Fibroblast of mammary gland (primary cell): ENCODE data around the gene HOXB7.

ENCODE experiments used
- DNase-seq: peaks from one replicate; pipeline ENCODE4 v3.0.0-alpha.2; 2010; ENCODE audit warnings: low read depth
- H3K4me3 ChIP-seq: 2 replicates; pipeline ENCODE4 v1.5.1; 2011; ENCODE audit warnings: low read depth, mild to moderate bottlenecking, low read length, moderate library complexity; ENCODE audit not compliant: control insufficient read depth
- TF ChIP-seq, protein P1 (sequence below): conservative IDR thresholded peaks from 2 replicates; pipeline ENCODE4 v1.5.1; 2011; ENCODE audit warnings: low read depth, low read length, inconsistent platforms; ENCODE audit not compliant: control insufficient read depth, insufficient read depth

The HOXB7 gene

DNA sequence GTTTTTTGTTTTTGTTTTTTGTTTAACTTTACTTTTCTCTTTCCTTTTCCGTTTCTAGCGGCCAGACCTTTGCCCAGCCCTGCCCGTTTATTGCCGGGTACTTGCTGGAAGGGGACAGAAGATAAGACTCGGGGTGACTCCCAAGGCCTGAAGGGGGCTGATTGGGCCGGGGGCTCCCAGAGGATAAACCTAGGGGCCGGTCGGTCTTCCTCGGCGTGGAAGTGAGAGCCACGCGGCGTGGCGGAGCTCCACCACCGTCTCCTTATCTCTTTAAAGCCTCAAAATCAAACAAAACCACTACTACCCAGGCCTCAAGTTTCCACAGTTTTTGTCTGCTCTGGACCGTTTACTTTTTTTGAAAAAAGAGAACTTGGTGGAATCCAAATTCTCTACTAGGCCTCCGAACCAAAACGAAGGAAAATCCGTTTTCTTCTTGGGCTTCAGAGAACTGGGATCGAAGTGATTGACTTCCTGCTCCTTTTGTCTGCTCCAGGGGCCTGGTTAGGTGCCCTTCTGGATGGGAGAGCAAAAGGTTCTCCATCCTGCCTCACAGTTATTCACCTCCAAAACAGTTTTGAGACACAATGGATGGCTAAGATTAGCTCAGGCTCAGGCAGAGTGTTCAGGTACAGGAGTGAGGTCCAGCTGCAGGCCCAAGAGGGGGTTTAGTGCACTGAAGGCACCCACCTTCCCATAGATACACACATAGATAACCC is 23.8 kb upstream of the HOXB7 start:
- TF ChIP-seq, protein P1, sequence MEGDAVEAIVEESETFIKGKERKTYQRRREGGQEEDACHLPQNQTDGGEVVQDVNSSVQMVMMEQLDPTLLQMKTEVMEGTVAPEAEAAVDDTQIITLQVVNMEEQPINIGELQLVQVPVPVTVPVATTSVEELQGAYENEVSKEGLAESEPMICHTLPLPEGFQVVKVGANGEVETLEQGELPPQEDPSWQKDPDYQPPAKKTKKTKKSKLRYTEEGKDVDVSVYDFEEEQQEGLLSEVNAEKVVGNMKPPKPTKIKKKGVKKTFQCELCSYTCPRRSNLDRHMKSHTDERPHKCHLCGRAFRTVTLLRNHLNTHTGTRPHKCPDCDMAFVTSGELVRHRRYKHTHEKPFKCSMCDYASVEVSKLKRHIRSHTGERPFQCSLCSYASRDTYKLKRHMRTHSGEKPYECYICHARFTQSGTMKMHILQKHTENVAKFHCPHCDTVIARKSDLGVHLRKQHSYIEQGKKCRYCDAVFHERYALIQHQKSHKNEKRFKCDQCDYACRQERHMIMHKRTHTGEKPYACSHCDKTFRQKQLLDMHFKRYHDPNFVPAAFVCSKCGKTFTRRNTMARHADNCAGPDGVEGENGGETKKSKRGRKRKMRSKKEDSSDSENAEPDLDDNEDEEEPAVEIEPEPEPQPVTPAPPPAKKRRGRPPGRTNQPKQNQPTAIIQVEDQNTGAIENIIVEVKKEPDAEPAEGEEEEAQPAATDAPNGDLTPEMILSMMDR: no peak
- DNase-seq: no peak
- H3K4me3 ChIP-seq: no peak overlapping the region

DNA sequence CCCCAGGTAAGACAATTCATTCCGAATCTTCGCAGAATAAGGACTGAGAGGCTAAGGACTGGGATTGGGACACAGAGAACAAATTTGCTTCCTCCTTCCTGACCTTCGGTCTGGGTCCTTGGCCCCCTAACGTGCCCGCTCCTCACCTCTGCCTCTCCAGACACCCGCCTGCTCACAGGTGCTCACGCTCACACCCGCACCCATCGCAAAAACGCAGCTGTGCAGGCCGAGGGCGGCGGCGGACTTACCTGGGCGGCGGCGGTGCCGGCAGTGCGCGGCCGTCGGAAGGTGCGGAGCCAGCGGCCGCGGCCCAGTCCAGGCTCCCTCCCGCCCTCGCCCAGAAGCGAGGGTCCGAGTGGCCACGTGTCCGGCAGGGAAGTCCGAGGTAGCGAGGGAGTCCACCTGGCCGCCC is 22.5 kb upstream of the HOXB7 start:
- no peak overlapping the region for H3K4me3 ChIP-seq
- no peak for DNase-seq
- TF ChIP-seq, protein P1: no peak

DNA sequence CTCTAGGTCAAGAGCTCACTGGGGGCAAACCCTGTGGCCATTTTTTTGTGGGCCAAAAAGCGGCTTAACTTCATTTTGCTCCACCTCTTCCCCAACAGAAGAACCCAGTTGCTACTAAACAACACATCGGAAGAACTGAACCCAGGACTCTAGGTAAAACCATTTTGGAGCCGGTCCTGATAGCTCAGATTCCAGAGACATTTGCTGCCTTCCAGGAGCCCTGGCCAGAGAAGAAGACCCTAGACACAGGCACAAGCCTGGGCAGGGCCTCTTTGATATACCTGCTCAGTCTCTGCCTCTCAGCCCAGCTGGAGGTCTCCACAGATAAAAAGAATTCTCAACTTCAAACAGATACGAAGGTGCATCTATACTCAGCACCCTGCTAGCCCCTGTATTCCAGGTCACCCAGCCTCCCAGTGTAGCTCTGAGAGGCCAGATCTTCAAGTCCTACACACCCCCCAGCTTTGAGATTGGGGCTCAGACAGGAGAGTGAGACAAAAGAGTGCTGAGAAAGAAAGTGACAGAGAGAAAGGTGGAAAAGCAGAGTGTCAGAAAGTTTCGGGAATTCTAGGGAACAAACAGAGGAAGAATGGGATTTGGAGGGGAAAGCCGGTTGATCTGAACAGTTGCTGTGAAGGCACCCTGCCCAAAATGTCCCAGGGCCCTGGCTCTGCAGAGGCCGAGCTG is 21.9 kb upstream of the HOXB7 start:
- no peak overlapping the region for H3K4me3 ChIP-seq
- TF ChIP-seq, protein P1: no peak
- DNase-seq: no peak

DNA sequence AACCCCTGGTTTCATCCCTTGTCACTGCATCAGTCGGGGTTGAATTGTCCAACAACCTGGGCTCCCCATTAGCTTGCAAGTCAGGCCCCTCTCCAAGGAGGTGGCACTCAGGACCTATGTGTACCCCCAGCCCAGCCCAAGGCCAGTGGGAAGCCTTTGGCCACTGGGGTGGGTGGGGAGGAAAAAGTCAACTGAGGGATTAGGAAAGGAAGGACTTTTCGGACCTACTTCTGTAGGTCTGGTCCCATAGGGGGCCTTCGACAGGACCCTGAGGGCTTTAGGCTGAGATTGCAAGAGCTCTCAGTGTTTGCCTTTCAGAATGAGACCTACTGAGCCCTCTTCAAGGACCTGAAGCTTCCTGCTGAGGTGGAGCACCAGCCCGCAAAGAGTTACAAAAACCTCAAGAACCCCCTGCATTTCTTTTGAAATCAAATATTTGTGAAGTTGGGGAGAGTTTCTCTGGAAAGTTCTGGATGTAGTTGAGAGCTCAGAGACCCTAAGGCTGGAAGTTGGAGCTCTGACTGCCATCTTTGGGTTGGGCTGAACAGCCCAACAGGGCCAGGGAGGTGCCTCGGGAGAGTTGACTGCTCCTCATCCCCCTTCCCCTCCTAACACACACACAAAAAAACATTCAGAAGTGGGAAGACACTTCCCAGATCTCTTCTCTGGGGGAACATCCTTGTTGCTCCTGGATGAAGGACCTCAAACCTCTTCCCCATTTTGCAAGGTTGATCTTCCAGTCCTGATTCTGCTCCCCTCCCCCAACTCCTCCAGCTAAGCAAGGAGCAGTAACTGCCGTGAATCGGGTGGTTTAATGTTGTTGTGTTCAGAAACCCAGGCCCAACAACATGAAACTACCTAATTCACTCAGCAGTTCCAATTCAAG is 21.1 kb upstream of the HOXB7 start:
- DNase-seq: no peak
- H3K4me3 ChIP-seq: no peak overlapping the region
- TF ChIP-seq, protein P1: no peak

DNA sequence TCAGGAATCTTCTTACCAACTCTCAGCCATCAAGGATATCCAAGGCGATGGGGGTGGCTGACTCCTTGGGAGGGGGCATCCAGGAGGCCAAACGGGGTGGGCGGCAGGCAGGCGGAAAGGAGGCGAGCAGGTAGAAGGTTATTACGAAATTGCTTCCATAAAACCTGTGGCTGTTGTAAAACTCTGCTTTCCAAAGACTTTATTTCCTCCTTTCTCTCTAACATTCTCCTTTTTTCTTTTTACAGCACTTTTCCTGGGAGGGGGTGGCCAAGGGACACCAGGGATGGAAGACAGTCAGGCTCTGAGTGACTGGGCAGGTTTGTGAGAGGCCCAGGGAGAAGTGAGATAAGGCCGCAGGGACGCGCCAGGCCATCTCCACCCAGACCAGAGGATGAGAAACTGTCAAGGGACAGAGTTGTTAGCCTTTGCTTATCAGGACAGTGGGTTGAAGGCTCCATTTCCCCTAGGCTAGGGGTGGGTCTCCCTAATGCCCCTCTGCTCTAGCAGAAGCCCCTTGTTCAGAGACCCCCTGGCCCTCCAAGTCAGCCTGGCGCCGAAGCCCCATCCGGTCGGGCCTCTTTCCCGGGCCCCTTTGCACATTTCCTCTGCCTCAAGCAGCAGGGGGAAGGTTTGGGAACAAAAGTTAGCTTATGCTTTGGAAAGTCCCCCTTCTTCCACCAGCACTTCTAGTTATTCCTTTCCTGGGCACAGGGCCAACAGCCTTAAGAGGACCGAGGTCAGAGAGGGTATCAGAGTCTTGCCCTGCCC is 20.3 kb upstream of the HOXB7 start:
- H3K4me3 ChIP-seq: no peak overlapping the region
- TF ChIP-seq, protein P1: no peak
- no peak for DNase-seq

DNA sequence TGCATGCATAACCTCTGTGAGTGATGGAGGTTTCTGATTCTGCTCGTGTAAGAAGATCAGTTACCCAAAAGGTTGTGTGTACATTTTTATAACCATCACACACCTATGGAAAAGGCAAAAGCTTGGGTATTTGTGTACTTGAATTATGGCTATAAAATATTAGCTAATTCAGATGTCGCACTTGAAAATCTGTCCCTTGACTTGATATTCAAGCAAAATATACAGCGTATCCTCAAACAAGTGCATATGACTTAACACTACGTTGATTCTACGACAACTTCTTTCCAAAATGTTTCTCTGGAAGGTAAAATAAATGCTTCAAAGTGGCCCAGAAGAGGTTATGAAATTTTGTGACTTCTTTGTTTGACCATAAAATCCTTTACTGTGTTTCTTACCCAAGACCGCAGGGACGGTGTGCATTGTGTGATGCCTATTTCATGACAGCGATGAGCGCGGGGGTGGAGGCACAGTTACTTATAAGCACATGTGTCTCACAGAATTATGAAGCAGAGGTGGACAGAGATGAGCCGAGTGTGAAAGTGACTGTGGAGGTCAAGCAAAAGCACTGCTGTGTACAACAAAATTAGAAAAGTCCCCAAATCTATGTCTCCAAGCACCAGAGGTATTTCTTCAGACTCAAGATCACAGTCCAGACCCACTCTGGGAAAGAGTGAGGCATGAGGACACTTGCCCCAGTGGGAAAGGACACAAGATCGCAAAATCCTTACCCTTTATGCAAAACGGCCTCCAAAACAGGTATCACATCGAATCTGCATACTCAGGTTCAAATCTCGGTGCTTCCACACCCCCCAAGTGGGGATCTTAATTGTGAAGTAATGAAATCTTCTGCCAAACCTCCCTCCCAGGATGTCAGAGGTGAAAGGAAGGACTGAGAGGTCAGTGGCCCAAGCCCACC is 19.4 kb upstream of the HOXB7 start:
- no peak for DNase-seq
- TF ChIP-seq, protein P1: no peak
- H3K4me3 ChIP-seq: no peak overlapping the region
